Stimulated activated CD4-positive, alpha-beta T cell treated with anti-CD3 and anti-CD28 coated beads, TNF-alpha, amount 100 ng/mL, for 4 hours (primary cell): ENCODE results near the gene NXPH3.

Source experiments
- DNase-seq, 3 experiments: peaks; one replicate each; pipeline ENCODE4 v3.0.0-alpha.2; 2020; ENCODE audit warnings: low read depth in 3 of 3

The NXPH3 gene

DNA sequence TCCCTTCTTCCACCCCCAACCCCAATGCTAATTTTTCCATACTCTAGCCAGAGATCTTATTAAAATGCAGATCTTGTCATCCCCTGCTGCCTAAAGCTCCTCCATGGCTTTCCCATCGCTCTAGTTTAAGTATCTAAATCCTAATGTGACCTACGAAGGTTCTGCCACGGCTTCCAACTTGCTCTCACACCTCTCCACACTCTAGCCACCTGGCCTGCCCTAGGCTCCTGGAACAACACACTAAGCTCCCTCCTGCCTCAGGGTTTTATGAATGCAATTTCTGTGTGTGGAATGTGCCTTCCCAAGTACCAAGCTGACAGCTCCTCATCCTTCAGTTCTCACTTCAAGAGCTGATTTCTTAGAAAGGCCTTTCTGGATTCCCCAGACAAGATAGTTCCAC is 16.6 kb downstream of the NXPH3 start:
- no peak for DNase-seq

DNA sequence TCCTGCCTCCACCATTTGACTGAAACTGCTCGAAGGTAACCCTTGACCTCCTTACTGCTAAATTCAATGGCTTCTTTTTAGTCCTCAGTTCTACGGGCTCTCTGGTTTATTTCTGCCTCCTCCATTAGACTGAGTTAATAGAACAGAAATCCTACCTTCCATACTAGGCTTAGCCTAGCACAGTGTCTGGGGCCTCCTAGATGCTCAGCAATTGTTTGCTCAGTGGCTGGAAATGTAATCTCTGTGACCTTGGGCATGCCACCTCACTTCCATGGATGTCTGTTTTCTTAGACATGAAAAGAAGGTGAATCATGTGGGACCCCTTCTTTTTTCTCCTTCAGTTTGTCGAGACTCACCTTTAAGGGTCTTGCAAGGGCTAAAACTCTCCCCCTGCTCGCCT is 19.7 kb downstream of the NXPH3 start:
- no peak for DNase-seq

DNA sequence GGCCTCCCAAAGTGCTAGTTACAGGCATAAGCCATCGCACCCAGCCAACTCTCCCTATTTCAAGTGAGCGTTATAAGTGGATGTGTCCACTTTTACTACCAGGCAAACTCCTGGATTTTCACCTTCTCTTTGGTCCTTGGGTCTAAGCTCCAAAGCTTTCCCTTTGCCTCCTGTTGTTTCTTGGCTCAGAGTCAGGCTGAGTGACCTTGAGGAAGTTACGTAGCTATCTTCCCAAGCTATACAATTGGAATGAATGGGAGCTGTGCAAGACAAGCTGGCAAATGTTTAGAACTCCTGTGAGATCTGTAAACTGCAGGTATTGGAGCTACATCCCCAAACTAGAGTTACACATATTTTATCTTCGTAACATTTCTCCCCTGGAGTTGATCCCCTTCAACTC is 20.3 kb downstream of the NXPH3 start:
- DNase-seq, result no peak

GRCh38 chr17:49596613-49597244 is 21.1 kb downstream of the NXPH3 start:
- DNase-seq, result no peak

- no peak for DNase-seq
Measured at GRCh38 chr17:49597436-49597835, 21.8 kb downstream of the NXPH3 start.

DNA sequence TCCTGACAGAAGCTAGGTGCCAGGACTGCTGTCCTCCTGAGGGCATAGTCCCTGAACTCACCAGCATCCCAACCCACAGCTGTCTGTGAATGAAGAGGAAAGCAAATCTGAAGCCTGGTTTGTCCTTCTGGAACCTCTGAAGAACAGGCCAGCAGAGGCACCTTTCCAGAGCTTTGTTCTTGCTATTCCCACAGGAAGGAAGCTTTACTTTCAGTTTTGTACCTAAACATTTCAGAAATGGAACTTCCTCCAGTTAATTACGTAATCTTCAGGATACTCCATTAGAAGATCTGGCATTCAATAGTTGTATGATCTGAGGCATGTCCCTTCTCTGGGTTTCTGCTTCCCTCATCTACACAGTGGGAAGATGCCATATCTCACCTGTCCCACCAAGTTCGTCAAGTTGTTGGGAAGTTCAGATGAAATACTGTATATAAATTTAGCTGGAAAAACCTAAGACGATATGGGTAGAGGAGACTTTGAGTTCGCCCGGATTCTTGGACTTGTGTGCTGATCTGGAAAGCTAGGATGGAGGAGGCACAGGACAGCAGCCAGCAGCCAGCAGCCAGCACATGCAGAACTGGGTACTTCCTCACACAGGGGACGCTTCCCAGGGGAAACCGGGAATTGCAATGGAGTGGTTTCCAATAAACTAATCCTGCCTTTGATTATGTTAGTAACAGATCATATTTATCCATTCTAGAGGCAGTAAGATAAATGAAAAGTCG is 22.4 kb downstream of the NXPH3 start:
- no peak for DNase-seq

DNA sequence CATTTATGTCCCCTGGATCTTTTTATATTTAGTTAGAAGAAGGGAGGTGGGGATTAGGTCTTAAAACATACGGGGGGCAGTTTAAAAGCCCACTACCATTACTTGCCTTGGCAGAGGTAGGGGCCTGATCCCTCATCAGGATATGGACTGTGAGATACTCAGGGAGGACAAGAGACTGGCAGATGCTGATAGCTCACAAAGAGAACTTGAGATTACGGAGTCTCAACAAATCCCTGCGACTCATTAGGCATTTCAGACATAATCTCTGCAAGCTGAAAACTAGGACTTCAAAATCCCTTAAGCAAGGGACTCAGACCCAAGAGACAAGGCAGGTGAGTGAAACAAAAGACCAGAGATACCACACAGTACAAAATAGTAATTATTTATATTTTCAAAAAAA is 23.2 kb downstream of the NXPH3 start:
- DNase-seq, result no peak

- no peak for DNase-seq
Measured at GRCh38 chr17:49600949-49601348, 25.3 kb downstream of the NXPH3 start.

DNA sequence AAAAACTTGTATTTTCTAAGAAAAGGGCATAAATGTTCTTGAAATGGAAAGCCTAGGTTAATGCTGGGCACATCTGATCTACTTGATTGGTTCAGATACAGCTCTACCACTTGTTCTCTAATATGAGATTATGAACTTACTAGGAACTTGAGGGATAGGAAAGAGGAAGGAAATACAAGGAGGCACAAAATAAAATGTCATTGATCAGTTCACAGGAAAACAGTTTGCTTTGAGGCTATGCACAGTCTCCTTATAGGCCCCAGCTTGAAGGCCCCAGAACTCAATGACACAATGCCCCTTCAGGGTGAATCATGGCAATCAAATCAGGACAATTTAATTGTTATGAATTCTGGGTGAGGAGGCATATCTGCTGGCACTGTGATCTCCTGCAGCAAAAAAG is 27.1 kb downstream of the NXPH3 start:
- DNase-seq, result no peak

- DNase-seq, result no peak
Measured at GRCh38 chr17:49603238-49603637, 27.6 kb downstream of the NXPH3 start.

- DNase-seq, result no peak
Measured at GRCh38 chr17:49603720-49604119, 28.0 kb downstream of the NXPH3 start.

GRCh38 chr17:49604314-49604869 is 28.7 kb downstream of the NXPH3 start:
- DNase-seq, result no peak

DNA sequence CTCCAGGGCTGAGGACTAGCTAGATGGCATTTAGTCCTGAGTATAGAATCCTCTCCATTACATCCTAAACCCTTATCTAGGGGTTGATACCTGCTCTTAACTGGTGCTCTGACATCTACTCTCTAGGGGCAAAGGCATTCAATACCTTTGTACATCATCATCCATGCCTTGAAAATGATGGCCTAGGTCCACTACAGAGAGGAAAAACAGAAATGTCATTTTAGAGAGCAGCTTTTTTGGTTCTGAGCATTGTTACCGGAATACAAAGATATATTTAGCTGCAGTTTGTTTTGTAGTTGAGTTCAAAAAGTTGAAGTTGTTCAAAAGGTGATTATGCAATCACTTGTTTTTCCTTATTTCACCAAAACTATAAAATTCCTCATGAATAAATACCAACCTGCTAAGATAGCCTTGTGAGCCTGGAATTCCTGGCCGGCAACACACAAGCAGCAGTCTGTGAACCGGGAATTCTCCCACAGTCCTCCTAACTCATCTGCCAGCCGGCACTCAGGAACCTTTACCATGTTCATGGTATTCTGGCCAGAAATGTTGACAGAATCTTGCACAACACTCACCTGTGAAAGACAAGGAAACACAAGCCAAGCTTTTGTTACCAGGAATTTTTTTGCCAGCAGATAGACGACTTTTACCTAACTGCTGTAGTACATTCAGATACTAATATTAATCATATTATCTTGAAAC is 35.4 kb downstream of the NXPH3 start:
- no peak for DNase-seq

GRCh38 chr17:49612726-49613125 is 37.1 kb downstream of the NXPH3 start:
- no peak for DNase-seq

GRCh38 chr17:49613182-49613800 is 37.6 kb downstream of the NXPH3 start:
- DNase-seq, result no peak

GRCh38 chr17:49616086-49616485 is 40.4 kb downstream of the NXPH3 start:
- DNase-seq, result no peak

DNA sequence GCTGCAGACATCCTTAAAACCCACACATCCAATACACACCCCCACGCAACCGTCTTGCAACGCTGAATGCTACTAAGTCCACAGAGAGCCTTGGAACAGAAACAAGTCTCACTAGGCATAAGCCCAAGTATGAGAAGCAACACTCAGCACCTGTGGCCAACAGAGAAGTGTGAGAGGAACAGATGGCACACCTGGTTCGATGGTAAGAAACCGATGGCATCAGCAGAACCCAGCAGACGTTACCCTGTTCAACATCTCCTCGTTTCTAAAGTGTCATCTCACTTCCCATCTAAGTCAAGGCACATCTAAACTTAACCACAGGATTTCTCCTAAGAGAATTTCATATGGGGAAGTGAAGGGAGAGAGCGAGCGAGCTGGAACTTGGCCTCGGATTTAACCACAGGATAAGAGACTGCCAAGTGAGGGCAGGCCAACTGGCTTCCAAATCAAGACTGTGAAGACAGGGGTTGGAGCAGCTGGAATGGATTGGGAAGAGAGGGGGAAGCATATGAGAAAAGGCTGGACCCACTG is 41.0 kb downstream of the NXPH3 start:
- DNase-seq, result no peak

- DNase-seq, result no peak
Measured at GRCh38 chr17:49618028-49618611, 42.4 kb downstream of the NXPH3 start.

- DNase-seq, result no peak
Measured at GRCh38 chr17:49621420-49621819, 45.7 kb downstream of the NXPH3 start.

- no peak for DNase-seq
Measured at GRCh38 chr17:49621946-49622529, 46.4 kb downstream of the NXPH3 start.

DNA sequence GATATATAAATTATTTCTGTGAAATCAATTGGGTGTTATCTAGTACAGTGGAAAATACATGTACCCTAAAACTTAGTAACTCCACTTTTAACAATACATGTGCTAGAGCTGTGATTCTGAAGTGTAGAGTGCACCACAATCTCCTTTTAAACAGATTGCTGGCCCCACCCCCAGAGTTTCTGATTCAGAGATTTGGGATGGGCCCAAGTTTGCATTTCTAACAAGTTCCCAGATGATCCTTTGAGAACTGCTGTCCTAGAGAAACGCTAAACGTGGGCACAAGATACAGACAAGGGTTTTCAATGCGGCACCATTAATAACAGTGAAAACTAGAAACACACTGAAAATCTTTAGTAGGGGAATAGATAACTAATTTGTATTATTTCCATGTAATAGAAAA is 49.2 kb downstream of the NXPH3 start:
- DNase-seq, result no peak
